Measurements from ENCODE around the gene GGA1.
"Not testable (repeated sequence)": the region's sequence is repeated elsewhere in the genome, so short reads cannot be mapped to it uniquely, and the experiment has no call there.

GGA1 gene

DNA sequence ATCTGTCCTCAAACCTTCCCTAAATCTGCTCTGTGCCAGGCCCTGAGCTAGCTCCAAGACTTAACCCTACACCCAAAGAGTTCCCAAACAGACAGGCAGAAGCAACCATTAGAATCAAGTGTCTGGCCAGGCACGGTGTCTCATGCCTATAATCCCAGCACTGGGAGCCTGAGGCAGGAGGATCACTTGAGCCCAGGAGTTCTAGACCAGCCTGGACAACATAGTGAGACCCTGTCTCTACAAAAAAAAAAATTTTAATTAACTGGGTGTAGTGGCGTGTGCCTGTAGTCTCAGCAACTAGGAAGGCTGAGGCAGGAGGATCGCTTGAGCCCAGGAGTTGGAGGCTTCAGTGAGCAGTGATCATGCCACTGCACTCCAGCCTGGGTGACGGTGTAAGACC lies 47.9 kb downstream of the GGA1 start:
- not testable (repeated sequence) for DNase-seq

DNA sequence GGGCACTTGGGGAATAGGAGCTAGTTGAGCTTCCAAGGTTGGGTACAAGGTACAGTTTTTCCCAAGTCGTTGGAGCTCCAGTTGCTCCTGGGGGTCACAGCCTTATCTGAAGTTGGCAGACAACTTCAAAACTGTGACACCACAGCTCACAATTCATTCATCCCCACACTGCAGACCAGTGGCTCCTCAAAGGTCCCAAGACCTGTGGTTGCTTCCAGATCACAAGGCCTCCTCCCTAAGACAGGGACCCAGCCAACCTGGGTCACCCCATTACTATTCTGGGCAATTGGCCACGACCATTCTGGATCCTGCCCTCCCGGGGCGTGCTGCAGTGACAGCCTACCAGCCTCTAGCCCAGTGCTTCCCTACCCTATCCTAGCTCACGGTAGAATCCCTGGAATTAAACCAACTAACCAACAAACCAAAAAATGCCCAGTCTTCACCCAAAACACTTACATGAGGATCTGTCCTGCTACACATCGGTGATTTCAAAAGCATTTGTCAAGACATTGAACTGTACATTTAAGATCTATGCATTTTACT lies 49.0 kb downstream of the GGA1 start:
- DNase-seq = no peak

DNA sequence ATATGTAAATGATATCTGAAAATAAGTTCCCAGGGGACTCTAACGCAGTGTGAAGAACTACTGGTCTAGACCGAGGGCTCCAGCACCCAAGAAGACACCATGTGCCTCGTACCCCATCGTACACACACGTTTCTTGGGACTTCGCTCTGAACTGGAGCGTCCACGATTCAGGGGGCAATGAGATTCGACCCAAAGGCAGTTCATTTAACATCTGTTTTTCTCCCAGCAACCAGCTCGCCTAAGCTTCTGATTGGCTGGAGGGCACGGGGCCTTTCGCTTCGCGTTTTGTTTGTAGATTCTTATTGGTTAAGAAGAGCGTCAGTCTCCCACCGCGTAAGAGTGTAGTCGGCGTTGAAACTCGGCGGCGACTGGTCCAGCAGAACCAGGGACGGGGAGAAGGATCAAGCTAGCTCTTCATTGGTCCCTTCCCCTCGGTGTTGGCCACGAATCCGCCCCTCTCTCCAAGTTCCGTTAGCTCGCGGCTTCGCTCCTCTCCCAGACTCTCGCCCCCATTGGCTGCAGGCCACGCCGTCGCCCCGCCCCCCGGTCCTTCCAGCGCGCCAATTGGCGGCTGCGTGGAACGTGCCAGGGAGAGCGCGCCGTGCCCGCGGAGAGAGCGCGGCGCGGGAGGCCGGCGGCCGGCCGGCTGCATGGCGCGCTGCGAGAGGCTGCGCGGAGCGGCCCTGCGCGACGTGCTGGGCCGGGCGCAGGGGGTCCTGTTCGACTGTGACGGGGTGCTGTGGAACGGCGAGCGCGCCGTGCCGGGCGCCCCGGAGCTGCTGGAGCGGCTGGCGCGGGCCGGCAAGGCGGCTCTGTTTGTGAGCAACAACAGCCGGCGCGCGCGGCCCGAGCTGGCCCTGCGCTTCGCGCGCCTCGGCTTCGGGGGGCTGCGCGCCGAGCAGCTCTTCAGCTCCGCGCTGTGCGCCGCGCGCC lies 49.8 kb downstream of the GGA1 start, which contains the start of gene PDXP:
Gene PDXP (plus strand): TSS at position 591 of the 933 bp plus-strand sequence. CDS start 60 bp downstream, at position 651.
- DNase-seq = peak; percentile 97

DNA sequence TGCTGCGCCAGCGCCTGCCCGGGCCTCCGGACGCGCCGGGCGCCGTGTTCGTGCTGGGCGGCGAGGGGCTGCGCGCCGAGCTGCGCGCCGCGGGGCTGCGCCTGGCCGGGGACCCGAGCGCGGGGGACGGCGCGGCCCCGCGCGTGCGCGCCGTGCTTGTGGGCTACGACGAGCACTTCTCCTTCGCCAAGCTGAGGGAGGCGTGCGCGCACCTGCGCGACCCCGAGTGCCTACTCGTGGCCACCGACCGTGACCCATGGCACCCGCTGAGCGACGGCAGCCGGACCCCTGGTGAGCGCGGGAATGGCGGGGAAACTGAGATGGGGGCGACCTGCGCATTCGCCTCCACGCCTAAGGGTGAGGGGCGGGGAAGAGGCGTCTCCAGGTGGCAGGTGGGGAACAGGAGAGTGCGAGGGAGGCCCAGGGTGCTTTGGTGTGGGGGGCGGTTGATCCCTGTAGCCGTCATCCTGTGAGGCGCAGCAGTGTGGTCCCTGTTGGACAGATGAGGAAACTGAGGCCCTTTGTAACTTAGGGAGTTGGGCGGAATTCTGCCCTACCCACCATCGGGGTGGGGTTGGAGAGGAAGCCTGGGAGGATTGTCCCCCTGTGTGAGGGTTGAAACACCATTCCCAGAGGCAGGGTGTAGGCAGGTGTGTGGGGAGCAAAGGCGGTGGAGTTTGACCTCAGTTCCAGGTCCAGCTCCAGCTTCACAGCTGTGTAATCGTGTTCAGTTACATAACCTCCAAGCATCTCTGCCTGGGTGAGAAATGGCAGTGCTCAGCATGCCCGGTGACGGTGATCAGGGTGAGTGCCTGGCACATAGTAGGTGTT lies 50.6 kb downstream of the GGA1 start:
- no peak for DNase-seq

DNA sequence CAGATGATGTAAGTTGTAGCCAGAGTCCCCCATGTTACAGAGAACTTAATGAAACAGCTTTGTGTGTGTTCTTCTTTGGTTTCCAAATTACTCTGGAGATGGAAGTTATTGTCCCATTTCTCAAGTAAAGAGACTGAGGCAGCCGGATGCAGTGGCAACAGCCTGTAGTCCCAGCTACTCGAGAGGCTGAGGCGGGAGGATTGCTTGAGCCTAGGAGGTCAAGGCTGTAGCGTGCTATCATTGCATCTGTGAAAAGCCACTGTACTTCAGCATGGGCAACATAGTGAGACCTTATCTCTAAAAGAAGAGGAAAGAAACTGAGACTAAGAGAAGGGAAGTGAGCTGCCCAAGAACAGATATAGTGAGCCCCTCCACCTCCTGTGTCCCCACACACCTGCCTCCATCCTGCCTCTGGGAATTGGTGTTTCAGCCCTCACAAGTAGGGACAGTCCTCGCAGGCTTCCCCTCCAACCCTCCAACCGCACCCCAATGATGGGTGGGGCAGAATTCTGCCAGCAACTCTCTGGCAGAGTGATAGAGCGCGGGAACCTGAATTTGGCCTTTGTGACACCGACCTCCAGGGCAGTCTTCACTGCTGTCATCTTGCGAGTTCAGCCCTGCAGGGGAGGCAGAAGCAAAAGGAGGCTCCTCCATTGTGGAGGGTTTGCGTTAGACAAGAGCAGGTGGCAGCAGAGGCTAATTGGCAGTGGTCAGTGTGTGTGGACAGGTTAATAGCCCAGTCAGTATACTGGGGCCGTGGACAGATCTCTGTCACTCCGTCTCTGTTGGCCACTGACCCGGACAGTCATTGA lies 51.5 kb downstream of the GGA1 start:
- no peak for DNase-seq

DNA sequence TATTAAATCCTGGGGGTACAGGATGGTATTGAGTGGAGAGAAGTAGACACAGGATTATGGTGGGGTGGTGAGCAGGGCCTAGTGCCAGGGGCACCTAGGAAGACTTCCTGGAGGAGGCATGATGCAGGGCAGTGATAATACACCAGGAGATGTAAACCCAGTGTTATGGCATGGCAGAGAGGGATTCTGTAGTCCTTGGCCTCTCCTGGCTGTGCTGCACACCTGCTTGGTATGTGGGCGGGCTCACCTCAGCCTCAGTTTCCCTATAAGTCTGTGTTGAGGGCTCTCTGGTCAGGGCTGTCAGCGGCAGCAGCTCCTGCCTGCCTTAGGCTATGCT lies 52.0 kb downstream of the GGA1 start:
- DNase-seq = no peak

DNA sequence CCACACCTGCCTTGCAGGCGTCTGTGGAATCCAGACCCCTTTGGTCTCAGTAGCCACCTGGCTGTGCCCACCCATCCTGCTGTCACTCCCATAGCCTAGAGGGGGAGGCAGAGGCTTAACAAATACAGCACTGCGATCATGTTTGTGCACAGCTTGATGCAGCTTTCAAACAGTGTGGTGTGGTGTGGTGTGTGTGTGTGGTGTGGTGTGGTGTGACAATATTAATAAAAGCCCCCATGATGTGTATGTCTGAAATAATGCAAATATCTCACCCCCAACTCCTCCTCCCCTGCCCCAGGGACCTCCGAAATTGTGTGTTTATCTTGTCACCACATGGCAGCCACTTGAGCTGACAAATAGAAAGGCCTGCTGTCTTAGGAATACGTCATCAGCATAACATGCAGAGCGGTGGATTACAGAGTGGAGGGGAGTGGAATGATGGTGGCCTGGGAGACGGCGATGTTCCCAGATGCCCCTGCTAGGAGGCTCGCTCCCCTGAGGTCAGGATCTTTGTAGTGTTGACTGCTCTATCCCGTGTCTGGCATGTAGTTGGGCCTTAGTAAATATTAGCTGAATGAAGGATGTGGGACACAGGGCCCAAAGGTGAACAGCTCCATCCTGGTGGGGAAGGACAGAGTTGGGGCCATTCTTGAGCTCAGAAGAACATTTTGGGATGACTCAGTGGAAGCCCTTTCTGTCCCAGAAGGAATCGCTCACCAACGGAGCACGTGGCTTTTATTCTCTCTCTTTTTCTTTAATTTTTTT lies 52.7 kb downstream of the GGA1 start:
- no peak for DNase-seq

DNA sequence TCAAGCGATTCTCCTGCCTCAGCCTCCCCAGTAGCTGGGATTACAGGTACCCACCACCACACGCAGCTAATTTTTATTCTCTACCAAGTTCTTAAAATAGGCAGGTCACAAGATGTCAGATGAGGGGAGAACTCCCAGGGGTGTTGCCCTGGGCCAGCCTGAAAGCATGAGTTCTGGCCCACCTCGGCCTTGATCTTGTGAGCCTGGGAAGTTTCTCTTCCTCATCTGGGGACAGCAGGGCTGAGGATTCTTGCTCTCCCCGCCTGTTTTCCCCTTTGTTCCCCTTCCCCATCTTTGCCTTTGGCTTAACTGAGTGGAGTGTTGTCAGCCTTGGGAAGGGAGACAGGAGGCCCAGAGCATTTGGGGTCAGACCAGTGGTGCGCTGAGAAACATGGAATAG lies 53.4 kb downstream of the GGA1 start:
- DNase-seq = no peak

DNA sequence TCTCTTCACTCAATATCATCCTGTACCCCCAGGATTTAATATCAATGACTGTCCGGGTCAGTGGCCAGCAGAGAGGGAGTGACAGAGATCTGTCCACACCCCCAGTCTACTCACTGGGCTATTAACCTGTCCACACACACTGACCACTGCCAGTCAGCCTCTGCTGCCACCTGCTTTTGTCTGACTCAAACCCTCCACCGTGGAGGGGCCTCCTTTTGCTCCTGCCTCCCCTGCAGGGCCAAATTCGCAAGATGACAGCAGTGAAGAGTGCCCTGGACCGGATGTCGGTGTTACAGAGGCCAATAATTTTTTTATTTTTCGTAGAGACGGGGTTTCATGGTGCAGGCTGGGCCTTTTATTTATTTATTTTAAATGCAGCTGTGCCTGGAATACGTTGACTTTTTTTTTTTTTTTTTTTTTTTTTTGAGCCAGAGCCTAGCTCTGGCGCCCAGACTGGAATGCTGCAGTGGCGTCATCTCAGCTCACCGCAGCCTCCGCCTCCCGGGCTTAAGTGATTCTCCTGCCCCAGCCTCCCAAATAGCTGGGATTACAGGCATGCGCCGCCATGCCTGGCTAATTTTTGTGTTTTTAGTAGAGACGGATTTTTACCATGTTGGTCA lies 55.0 kb downstream of the GGA1 start:
- no peak for DNase-seq

DNA sequence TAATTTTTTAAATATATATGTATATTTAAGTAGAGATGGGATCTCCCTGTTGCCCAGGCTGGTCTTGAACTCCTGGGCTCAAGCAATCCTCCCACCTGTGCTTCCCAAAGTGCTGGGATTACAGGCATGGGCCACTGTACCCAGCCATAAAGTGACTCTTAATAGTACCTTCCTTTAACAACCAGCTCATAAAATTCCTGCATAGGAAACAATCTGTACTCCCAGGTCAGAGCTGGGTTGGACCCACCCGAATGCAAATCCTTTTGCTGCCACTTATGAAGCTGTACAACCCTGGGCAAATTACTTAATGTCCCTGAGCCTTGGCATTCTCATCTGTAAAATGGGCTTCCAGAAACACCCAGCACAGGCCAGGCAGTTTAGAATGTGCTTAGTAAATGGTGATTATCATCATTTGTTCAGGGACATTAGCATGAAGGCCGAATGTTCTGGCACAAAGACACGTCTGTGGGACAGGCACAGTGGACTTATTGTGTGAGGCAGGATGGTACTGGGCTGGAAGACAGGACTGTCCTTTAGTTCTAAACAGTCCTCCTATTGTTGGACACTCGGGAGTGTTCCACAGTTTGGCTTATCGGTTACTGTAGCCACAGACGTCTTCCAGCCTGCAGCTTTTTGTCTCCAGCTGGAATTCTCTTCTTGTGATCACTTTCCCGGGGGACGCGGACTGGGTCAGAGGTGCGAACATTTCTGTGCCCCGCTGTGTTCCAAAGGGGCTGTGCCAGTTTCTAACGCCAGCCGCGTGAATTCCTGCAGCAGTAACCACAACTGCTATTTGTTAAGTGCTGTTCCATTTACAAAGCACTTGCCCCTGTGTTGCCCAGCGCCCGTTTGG lies 55.8 kb downstream of the GGA1 start:
- DNase-seq = no peak

DNA sequence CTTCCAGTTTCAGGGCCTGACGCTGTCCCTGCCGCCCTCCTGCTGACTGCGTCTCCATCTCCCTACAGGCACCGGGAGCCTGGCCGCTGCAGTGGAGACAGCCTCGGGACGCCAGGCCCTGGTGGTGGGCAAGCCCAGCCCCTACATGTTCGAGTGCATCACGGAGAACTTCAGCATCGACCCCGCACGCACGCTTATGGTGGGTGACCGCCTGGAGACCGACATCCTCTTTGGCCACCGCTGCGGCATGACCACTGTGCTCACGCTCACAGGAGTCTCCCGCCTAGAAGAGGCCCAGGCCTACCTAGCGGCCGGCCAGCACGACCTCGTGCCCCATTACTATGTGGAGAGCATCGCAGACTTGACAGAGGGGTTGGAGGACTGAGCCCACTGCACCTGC lies 56.9 kb downstream of the GGA1 start:
- no peak for DNase-seq

DNA sequence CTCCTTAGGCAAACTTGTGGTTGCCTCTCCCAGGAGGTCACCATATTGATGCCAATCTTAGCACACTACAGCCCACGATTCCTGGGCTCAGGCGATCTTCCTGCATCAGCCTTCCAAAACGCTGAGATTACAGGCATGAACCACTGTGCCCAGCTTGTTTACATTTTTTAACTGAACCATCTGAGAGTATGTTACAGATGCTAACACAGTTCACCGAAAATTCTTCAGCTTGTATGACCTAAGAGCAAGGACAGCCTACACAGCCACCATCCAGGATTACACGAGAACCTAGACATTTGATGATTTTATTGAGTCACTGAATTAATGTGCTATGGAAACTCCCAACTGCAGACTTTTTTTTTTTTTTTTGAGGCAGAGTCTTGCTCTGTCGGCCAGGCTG lies 61.0 kb downstream of the GGA1 start:
- DNase-seq = no peak

DNA sequence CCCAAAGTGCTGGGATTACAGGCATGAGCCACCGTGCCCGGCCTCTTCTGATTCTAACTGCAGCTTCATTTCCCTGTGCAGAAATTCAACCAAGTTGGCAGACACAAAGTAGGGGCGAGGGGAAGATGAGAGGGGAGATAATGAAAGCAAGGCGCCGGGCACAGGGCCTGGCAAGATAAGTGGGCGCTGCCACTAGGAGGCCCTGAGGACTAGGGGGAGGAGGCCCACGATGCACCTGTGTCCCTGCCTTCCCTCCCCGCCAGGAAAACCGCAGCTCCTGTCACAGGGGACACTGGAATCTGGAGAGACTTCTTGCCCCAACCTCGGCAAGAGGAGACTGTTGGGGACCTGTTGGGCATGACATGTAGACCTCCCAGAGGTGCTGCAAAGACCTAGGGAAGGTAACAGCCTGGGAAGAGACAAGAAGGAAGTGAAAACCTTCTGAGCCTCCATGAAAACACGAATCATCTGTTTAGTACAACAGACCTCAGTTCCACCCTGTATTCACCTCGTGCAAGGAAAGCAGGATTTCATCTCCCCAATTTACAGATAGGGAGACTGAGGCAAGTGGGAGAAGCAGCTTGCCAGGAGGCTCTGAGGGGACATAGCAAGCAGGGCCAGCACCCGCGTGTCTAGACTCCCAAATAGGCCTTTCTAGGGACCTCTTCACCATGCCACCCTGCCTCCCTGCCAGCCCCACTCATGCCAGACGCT lies 63.7 kb downstream of the GGA1 start:
- DNase-seq = no peak

DNA sequence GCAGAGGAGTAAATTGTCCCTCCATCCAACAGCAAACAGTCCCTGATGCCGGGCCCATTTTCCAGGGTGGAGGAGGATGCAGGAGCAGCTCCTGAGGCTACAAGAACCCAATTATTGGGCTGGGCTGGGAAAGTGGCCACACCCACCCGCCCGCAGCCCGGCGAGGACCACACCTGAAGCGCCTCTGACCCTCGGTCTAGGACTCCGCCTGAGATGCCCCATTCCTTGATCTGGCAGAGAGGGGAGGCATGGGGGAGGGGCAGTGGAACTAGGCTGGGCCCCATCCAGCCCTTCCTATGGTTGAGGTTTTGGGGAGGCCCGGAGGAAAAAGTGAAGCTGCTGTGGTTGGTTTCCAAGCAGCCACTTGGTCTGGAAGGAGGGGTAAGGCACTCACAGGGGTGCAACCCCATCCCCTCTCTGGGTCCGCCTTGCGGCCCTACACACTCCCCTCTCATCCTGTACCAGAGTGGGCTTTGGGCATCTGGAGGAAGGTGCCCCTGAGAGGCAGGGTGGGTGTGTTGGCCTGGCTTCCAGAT lies 64.4 kb downstream of the GGA1 start:
- DNase-seq = no peak

DNA sequence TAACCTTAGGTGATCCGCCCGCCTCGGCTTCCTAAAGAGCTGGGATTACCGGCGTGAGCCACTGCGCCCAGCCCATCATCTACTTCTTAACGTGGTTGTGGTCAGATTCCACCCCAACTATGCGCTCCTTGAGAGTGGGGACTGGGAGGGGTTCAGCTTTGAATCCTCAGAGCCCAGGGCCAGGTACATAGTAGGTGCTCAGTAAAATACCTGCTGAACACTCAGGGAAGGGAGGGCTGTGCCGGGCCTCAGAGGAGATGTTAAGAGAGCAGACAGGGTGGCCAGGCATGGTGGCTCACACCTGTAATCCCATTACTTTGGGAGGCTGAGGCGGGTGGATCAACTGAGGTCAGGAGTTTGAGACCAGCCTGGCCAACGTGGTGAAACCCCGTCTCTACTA lies 65.6 kb downstream of the GGA1 start:
- DNase-seq = no peak

DNA sequence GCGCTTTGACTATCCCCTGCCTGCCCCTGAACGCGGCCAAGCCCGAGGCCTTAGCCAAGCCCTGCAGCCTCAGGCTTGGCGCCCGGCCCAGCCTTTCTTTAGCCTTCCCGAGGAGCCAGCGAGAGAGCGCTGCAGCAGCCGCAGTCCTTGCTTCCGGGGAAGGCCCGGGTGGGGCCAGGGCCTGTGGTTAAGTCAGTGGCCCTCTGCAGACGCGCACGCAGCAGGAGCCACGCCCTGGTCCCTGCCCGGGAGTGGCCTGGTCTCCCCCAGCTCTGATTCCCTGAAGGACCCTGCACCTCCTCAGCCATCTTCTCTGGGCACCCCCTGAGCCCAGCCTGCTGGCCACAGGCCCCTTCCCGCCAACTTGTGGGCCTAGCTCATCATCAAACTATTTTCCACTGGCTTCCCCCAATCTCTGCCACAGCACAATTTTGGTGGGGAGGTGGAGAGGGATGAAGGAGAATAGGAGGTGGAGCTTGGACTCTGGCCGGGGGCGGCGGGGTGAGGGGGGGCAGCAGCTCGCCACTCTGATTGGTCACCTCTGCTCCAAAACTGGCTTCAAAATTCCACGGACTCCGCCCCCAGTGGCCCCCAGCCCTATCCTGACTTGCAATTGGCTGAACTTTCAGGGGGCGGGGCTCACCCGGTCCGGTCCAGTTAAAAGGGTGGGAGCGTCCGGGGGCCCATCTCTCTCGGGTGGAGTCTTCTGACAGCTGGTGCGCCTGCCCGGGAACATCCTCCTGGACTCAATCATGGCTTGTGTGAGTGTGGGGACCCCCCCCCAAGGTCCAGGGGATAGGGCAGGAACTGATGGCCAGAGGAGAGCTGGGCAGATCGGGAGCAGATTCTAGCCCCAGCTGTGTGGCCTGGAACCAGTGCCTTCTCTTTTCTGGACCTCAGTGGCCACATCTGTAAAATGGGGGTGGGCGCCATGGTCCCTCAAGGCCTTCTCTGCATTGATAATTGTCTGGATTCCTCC lies 66.6 kb downstream of the GGA1 start, which contains the start of gene LGALS1:
Gene LGALS1 (plus strand): TSS at position 686 of the 979 bp plus-strand sequence. CDS start 67 bp downstream, at position 753.
- DNase-seq = peak; percentile 67

DNA sequence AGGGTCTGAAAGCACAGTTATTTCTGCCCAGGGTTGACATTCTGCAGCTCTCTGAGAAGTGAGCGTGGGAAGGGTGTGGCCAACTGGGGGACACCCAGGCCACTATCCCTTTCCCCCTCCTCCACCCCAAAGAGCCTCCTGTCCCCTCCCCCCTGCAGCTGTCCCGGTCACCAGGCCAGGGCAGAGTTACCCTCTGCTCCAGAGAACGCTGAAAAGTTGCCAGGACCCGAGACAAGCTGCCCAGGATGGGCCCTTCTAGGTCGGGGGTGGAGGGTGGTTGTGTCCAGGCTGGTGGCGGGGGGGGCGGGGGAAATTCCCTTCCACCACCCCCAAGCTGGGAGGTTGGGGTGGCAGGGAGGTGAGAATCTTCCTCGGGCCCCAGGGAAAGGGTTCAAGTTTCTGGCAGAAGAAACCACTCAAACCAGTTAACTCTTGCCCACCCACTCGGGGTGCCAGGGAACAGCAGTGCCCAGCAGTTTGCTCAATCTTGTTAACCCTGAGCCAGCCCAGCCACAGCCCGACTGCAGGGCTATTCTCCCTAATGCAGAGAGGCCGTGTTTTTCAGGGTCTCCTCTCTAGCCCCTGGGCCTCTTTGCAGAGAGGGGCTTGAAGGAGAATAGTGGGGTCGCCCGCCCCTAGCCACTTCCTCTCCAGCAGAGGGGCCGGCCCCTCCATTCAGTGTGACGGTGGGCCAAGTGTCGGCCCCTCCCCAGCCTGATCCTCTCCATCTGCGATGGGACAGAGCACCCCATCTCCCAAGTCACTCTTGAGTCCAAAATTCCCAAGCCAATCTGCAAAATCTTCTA lies 67.5 kb downstream of the GGA1 start:
- no peak for DNase-seq

All from NCI-H1105 (cell line).